HG02981 (cell line): ENCODE measurements around the gene AMIGO3.

ENCODE experiments used
- ATAC-seq: cut with Tn5 transposase; IDR thresholded peaks from one replicate; pipeline ENCODE4 v1.9.1; 2021; ENCODE audit warnings: mild to moderate bottlenecking, moderate library complexity; ENCODE audit not compliant: unreplicated experiment

AMIGO3 gene

GRCh38 chr3:49671291-49672288 is 47.9 kb downstream of the AMIGO3 start:
- no peak for ATAC-seq

GRCh38 chr3:49670940-49671290 is 48.6 kb downstream of the AMIGO3 start:
- no peak for ATAC-seq

GRCh38 chr3:49669352-49669751 is 50.1 kb downstream of the AMIGO3 start:
- no peak for ATAC-seq

- no peak for ATAC-seq
Observed at GRCh38 chr3:49668861-49669260, 50.6 kb downstream of the AMIGO3 start.

- no peak for ATAC-seq
Observed at GRCh38 chr3:49668414-49668797, 51.1 kb downstream of the AMIGO3 start.

GRCh38 chr3:49667701-49668413 is 51.6 kb downstream of the AMIGO3 start:
- ATAC-seq: no peak
